Liver (tissue), 9 donors: Measurements from ENCODE around the gene UBR2. TPM values are rescaled to one million over a fixed set of nuclear protein-coding genes. Genes with fewer than 3 reads are reported as not detected.
A peak's percentile ranks its signal among the peaks of the same experiment; 100 is the strongest.

ENCODE experiments used
- DNase-seq: peaks from one replicate; pipeline ENCODE4 v3.0.0-alpha.2; 2017; ENCODE audit warnings: low spot score
- H3K27ac ChIP-seq, 2 donors: one replicate each; pipeline ENCODE4 v1.7.0; 2013; ENCODE audit warnings: inconsistent platforms in 2 of 2, low read length in 2 of 2, control low read depth in 1 of 2, low read depth in 1 of 2, mild to moderate bottlenecking in 1 of 2
- H3K27me3 ChIP-seq, 4 donors: one replicate each; pipeline versions ENCODE4 v1.6.1 to v1.7.0; 2013; ENCODE audit warnings: low read length in 3 of 4, inconsistent platforms in 1 of 4, mild to moderate bottlenecking in 1 of 4, moderate library complexity in 1 of 4; ENCODE audit not compliant: control insufficient read depth in 4 of 4, insufficient read depth in 4 of 4
- H3K36me3 ChIP-seq, 4 donors: one replicate each; pipeline versions ENCODE4 v1.6.1 to v1.7.0; 2013; ENCODE audit warnings: low read length in 3 of 4, mild to moderate bottlenecking in 3 of 4, low read depth in 1 of 4, moderate library complexity in 1 of 4; ENCODE audit not compliant: control insufficient read depth in 4 of 4, insufficient read depth in 3 of 4
- H3K4me1 ChIP-seq, 4 donors: one replicate each; pipeline versions ENCODE4 v1.6.1 to v1.7.0; 2013; ENCODE audit warnings: low read length in 3 of 4, mild to moderate bottlenecking in 3 of 4, moderate library complexity in 1 of 4; ENCODE audit not compliant: control insufficient read depth in 4 of 4, insufficient read depth in 4 of 4
- H3K4me3 ChIP-seq, 3 donors: one replicate each; pipeline versions ENCODE4 v1.6.1 to v1.7.0; 2013; ENCODE audit warnings: low read length in 3 of 3, control low read depth in 1 of 3, low read depth in 1 of 3, mild to moderate bottlenecking in 1 of 3
- H3K9ac ChIP-seq, 2 donors: one replicate each; pipeline ENCODE4 v1.7.0; 2013; ENCODE audit warnings: low read length in 2 of 2, mild to moderate bottlenecking in 2 of 2, moderate library complexity in 2 of 2, control low read depth in 1 of 2, low read depth in 1 of 2
- H3K9me3 ChIP-seq, 4 donors: one replicate each; pipeline versions ENCODE4 v1.6.1 to v1.7.0; 2013; ENCODE audit warnings: low read length in 3 of 4; ENCODE audit not compliant: control insufficient read depth in 4 of 4
- EGR1 ChIP-seq, 2 donors: IDR thresholded peaks; 2 replicates each; pipeline ENCODE4 v1.6.1; 2016 to 2018; ENCODE audit warnings: antibody characterized with exemption in 2 of 2, low read depth in 2 of 2
- FOXA1 ChIP-seq: IDR thresholded peaks from 2 replicates; pipeline ENCODE4 v1.6.1; 2016; ENCODE audit warnings: antibody characterized with exemption
- FOXA2 ChIP-seq: IDR thresholded peaks from 2 replicates; pipeline ENCODE4 v1.6.1; 2016; ENCODE audit warnings: antibody characterized with exemption
- GABPA ChIP-seq, 2 donors: IDR thresholded peaks in 1 of 2; conservative IDR thresholded peaks in 1 of 2; 2 replicates each; pipeline ENCODE4 v1.6.1; 2016; ENCODE audit warnings: antibody characterized with exemption in 2 of 2, mild to moderate bottlenecking in 1 of 2, moderate library complexity in 1 of 2
- HNF4A ChIP-seq, 2 donors: conservative IDR thresholded peaks; 2 replicates each; pipeline ENCODE4 v1.6.1; 2016; ENCODE audit warnings: antibody characterized with exemption in 2 of 2, mild to moderate bottlenecking in 2 of 2
- HNF4G ChIP-seq: IDR thresholded peaks from 2 replicates; pipeline ENCODE4 v1.6.1; 2016; ENCODE audit warnings: antibody characterized with exemption
- JUND ChIP-seq, 2 donors: IDR thresholded peaks; 2 replicates each; pipeline ENCODE4 v1.6.1; 2016; ENCODE audit warnings: antibody characterized with exemption in 2 of 2
- NR2F2 ChIP-seq: IDR thresholded peaks from 2 replicates; pipeline ENCODE4 v1.6.1; 2016; ENCODE audit warnings: antibody characterized with exemption
- RAD21 ChIP-seq, 2 donors: IDR thresholded peaks; 2 replicates each; pipeline ENCODE4 v1.6.1; 2016; ENCODE audit warnings: antibody characterized with exemption in 2 of 2, mild to moderate bottlenecking in 2 of 2
- RXRA ChIP-seq, 2 donors: IDR thresholded peaks; 2 replicates each; pipeline ENCODE4 v1.6.1; 2017 to 2018; ENCODE audit warnings: antibody characterized with exemption in 2 of 2, mild to moderate bottlenecking in 1 of 2
- SP1 ChIP-seq: IDR thresholded peaks from 2 replicates; pipeline ENCODE4 v1.6.1; 2018; ENCODE audit warnings: antibody characterized with exemption, mild to moderate bottlenecking
- TAF1 ChIP-seq: conservative IDR thresholded peaks from 2 replicates; pipeline ENCODE4 v1.6.1; 2016; ENCODE audit warnings: antibody characterized with exemption, mild to moderate bottlenecking
- YY1 ChIP-seq: IDR thresholded peaks from 2 replicates; pipeline ENCODE4 v1.6.1; 2016; ENCODE audit warnings: antibody characterized with exemption, mild to moderate bottlenecking
- WGBS: extraction: QIAGEN DNeasy Blood & Tissue Kit; methylation state at CpG from one replicate; pipeline ENCODE4 v1.1.7; 2013; 5-methylcytosine and 5-hydroxymethylcytosine counted together
- polyA plus RNA-seq, 2 donors: library from polyadenylated mRNA; stranded (reverse) in 1 of 2; unstranded in 1 of 2; fragments of 200-250 nt in 1 of 2; fragments of >200 nt in 1 of 2; fragmentation: Nextera tagmentation in 1 of 2; extraction: Ambion mirVana in 1 of 2; gene quantifications; one replicate each; pipeline versions ENCODE4 v1.2.1 to v1.2.3, GENCODE V29; 2013 to 2015
- total RNA-seq, 2 donors: library from RNA; depleted of rRNA; stranded (reverse); fragments of >200 nt; gene quantifications; one replicate each; pipeline ENCODE4 v1.2.3, GENCODE V29; 2014
- TF ChIP-seq, protein P1 (sequence below): IDR thresholded peaks from 2 replicates; pipeline ENCODE4 v1.6.1; 2016; ENCODE audit warnings: antibody characterized with exemption
- TF ChIP-seq, protein P2 (sequence below): IDR thresholded peaks from 2 replicates; pipeline ENCODE4 v1.6.1; 2016; ENCODE audit warnings: antibody characterized with exemption
- TF ChIP-seq, protein P3 (sequence below): IDR thresholded peaks from 2 replicates; pipeline ENCODE4 v1.6.1; 2016; ENCODE audit warnings: antibody characterized with exemption, mild to moderate bottlenecking
- TF ChIP-seq, protein P4 (sequence below): fragments of 150-350 bp; IDR thresholded peaks from 2 replicates; pipeline ENCODE4 v1.5.1; 2017; ENCODE audit warnings: improper control_type of control experiment, low read depth, low read length; ENCODE audit not compliant: missing input control
- TF ChIP-seq, protein P5 (sequence below): IDR thresholded peaks from 2 replicates; pipeline ENCODE4 v1.6.1; 2016; ENCODE audit warnings: antibody characterized with exemption
- donor health status: healthy.
- donor health status: healthy.
- donor health status: healthy.
- donor health status: healthy.
- donor health status: healthy.

Gene UBR2
- total RNA-seq = 10 to 100 TPM; 31.5 to 32.9 TPM
- 1 to 10 TPM; 6.3 to 7.2 TPM for polyA plus RNA-seq

DNA sequence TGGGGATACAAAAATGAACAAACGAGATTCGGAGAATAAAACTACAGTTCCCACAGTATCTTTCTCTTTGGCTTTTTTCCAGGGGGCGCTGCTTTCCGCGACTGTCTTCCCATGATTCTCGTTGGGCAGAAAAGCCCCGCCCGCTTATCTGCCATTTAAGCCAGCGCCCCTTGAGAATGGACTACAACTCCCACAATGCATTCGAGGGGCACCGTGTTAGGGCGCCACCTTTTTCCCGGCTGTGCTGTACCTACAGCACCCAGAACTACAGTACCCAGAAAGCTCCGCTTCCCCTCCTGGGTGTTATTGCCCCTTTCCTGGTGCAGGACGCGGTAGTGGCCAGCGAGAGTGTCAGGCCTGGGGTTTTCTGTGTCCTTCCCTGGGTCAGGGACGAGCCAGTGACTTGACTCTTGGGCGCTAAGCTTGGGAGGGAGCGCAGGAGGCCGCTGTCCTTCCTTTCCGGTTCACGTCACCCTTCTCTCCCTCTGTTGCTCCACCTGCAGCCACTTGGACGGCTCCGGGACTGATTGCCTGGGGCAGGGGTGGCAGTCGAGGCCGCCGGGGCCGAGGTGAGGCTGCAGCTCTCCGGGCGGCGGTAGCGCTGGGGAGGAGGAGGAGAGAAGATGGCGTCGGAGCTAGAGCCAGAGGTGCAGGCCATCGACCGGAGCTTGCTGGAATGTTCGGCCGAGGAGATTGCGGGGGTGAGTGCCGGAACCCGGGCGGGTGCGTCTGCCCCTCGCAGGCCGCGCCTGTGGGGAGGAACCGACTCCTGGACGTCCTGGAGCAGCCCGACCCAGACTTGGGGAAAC is at the start of gene UBR2:
TSS of gene UBR2 (plus strand) at position 333 of the 809 bp plus-strand sequence. CDS start at position 624, 291 bp downstream.
- Histone ChIP-seq H3K27ac (peak within 1 kb of the TSS; percentile 96 to 97), H3K9me3 (no peaks in the 10 kb centered on the region), H3K27me3 (no peaks in the 10 kb centered on the region), H3K9ac (peak within 1 kb of the TSS; percentile 98 to 99), H3K4me1 (peaks cover 2 to 15% (median 8%) of the 10 kb centered on the region in 4 donors), H3K36me3 (no peaks in the 10 kb centered on the region), H3K4me3 (peak within 1 kb of the TSS; percentile 79 to 98 (median 83))
- TF ChIP-seq FOXA1 (peak; percentile 79), GABPA (IDR thresholded peaks at IDR 0.05 in 1 of 2, conservative IDR thresholded peaks at IDR 0.05 in 1 of 2) (peak; percentile 29 to 90), HNF4A (conservative IDR thresholded peaks at IDR 0.05) (peak; percentile 14 to 52), TAF1 (peak; percentile 97), FOXA2 (peak; percentile 50), HNF4G (peak; percentile 17), EGR1 (IDR thresholded peaks at IDR 0.05; ENCODE audit: low read depth in 2 of 2) (peak in 1 of 2 donors; percentile 50), RXRA (IDR thresholded peaks at IDR 0.05) (peak; percentile 76 to 79), YY1 (peak; percentile 98), NR2F2 (peak; percentile 86), SP1 (peak; percentile 89), RAD21 (IDR thresholded peaks at IDR 0.05) (peak; percentile 46 to 55), JUND (IDR thresholded peaks at IDR 0.05) (peak; percentile 25 to 66)
- TF ChIP-seq, protein P1, sequence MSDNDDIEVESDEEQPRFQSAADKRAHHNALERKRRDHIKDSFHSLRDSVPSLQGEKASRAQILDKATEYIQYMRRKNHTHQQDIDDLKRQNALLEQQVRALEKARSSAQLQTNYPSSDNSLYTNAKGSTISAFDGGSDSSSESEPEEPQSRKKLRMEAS = peak; percentile 80
- TF ChIP-seq, protein P2, sequence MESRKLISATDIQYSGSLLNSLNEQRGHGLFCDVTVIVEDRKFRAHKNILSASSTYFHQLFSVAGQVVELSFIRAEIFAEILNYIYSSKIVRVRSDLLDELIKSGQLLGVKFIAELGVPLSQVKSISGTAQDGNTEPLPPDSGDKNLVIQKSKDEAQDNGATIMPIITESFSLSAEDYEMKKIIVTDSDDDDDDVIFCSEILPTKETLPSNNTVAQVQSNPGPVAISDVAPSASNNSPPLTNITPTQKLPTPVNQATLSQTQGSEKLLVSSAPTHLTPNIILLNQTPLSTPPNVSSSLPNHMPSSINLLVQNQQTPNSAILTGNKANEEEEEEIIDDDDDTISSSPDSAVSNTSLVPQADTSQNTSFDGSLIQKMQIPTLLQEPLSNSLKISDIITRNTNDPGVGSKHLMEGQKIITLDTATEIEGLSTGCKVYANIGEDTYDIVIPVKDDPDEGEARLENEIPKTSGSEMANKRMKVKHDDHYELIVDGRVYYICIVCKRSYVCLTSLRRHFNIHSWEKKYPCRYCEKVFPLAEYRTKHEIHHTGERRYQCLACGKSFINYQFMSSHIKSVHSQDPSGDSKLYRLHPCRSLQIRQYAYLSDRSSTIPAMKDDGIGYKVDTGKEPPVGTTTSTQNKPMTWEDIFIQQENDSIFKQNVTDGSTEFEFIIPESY = peak; percentile 96
- TF ChIP-seq, protein P3, sequence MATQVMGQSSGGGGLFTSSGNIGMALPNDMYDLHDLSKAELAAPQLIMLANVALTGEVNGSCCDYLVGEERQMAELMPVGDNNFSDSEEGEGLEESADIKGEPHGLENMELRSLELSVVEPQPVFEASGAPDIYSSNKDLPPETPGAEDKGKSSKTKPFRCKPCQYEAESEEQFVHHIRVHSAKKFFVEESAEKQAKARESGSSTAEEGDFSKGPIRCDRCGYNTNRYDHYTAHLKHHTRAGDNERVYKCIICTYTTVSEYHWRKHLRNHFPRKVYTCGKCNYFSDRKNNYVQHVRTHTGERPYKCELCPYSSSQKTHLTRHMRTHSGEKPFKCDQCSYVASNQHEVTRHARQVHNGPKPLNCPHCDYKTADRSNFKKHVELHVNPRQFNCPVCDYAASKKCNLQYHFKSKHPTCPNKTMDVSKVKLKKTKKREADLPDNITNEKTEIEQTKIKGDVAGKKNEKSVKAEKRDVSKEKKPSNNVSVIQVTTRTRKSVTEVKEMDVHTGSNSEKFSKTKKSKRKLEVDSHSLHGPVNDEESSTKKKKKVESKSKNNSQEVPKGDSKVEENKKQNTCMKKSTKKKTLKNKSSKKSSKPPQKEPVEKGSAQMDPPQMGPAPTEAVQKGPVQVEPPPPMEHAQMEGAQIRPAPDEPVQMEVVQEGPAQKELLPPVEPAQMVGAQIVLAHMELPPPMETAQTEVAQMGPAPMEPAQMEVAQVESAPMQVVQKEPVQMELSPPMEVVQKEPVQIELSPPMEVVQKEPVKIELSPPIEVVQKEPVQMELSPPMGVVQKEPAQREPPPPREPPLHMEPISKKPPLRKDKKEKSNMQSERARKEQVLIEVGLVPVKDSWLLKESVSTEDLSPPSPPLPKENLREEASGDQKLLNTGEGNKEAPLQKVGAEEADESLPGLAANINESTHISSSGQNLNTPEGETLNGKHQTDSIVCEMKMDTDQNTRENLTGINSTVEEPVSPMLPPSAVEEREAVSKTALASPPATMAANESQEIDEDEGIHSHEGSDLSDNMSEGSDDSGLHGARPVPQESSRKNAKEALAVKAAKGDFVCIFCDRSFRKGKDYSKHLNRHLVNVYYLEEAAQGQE = peak; percentile 96
- TF ChIP-seq, protein P4, sequence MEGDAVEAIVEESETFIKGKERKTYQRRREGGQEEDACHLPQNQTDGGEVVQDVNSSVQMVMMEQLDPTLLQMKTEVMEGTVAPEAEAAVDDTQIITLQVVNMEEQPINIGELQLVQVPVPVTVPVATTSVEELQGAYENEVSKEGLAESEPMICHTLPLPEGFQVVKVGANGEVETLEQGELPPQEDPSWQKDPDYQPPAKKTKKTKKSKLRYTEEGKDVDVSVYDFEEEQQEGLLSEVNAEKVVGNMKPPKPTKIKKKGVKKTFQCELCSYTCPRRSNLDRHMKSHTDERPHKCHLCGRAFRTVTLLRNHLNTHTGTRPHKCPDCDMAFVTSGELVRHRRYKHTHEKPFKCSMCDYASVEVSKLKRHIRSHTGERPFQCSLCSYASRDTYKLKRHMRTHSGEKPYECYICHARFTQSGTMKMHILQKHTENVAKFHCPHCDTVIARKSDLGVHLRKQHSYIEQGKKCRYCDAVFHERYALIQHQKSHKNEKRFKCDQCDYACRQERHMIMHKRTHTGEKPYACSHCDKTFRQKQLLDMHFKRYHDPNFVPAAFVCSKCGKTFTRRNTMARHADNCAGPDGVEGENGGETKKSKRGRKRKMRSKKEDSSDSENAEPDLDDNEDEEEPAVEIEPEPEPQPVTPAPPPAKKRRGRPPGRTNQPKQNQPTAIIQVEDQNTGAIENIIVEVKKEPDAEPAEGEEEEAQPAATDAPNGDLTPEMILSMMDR = peak; percentile 24
- TF ChIP-seq, protein P5, sequence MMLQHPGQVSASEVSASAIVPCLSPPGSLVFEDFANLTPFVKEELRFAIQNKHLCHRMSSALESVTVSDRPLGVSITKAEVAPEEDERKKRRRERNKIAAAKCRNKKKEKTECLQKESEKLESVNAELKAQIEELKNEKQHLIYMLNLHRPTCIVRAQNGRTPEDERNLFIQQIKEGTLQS = peak; percentile 43
- under 1% methylated on average over 50 of the region's 50 CpGs for WGBS
- peak; percentile 90 for DNase-seq
